Measurements from ENCODE around the gene ASB6.

Gene ASB6

DNA sequence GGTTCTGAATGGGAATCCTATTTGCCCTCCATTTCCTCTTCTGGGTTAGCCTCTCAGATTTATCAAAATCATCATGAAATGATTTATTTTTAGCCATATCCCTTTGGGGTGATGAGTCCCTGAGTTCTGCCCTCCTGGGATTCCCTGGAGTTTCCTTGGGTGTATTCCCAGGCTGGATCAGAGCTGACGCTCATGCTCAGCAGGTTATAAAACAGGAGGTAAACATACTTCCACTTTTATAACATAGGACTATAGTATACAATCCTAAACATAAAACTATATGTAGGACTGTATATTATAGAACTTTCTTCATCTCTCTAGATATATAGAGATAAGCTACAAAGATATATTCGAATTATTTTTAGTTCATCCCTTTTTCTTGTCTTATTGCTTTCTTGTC, 19.1 kb upstream of the ASB6 start:
- H3K4me1 ChIP-seq, result no peaks in the 10 kb centered on the region
- TF ChIP-seq, protein P1, sequence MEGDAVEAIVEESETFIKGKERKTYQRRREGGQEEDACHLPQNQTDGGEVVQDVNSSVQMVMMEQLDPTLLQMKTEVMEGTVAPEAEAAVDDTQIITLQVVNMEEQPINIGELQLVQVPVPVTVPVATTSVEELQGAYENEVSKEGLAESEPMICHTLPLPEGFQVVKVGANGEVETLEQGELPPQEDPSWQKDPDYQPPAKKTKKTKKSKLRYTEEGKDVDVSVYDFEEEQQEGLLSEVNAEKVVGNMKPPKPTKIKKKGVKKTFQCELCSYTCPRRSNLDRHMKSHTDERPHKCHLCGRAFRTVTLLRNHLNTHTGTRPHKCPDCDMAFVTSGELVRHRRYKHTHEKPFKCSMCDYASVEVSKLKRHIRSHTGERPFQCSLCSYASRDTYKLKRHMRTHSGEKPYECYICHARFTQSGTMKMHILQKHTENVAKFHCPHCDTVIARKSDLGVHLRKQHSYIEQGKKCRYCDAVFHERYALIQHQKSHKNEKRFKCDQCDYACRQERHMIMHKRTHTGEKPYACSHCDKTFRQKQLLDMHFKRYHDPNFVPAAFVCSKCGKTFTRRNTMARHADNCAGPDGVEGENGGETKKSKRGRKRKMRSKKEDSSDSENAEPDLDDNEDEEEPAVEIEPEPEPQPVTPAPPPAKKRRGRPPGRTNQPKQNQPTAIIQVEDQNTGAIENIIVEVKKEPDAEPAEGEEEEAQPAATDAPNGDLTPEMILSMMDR (IDR thresholded peaks at IDR 0.05), result no peak
- no peak overlapping the region for H3K4me3 ChIP-seq (ENCODE audit: low read depth, low read length)
- no peak overlapping the region for H2AFZ ChIP-seq
- H3K27me3 ChIP-seq (ENCODE audit: control insufficient read depth, insufficient read depth, low read length), result no peaks in the 10 kb centered on the region
- no peaks in the 10 kb centered on the region for H3K79me2 ChIP-seq
- no peaks in the 10 kb centered on the region for H3K9me3 ChIP-seq (ENCODE audit: control insufficient read depth, low read length)
- no peak overlapping the region for H3K9ac ChIP-seq
- H3K4me2 ChIP-seq (ENCODE audit: low read length), result no peak overlapping the region
- no peaks in the 10 kb centered on the region for H3K36me3 ChIP-seq (ENCODE audit: control insufficient read depth, insufficient read depth, low read length)
- no peak overlapping the region for H3K27ac ChIP-seq

DNA sequence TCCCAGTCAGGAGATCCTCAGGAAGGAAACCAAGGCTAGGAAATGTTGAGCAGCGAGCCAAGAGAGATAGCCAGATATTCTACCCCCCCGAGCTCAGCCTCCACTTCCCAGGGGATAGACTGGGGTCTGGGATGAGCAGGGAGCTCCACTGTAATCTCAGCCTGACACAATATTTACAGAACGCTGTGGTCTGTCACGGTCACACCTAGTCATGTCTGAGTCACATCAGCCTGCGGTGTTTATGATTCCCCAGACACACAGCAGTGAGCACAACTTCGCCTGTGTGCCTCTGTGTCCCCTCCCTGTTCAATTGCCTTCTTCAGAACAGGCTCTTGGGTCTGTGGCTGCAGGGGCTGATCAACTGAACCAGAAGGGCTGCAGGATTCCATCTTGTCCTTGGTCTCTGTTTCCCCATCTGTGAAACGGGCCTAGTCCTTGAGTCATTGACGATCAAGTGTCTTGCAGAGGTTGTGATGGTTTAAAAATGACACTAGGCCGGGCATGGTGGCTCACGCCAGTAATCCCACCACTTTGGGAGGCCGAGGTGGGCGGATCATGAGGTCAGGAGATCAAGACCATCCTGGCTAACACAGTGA, 14.9 kb upstream of the ASB6 start:
- H3K4me2 ChIP-seq (ENCODE audit: low read length), result no peak overlapping the region
- H3K36me3 ChIP-seq (ENCODE audit: control insufficient read depth, insufficient read depth, low read length), result no peaks in the 10 kb centered on the region
- H3K79me2 ChIP-seq, result no peaks in the 10 kb centered on the region
- no peak overlapping the region for H3K9ac ChIP-seq
- H2AFZ ChIP-seq, result no peak overlapping the region
- no peaks in the 10 kb centered on the region for H3K9me3 ChIP-seq (ENCODE audit: control insufficient read depth, low read length)
- H3K4me1 ChIP-seq, result no peaks in the 10 kb centered on the region
- no peak overlapping the region for H3K4me3 ChIP-seq (ENCODE audit: low read depth, low read length)
- H3K27ac ChIP-seq, result no peak overlapping the region
- no peaks in the 10 kb centered on the region for H3K27me3 ChIP-seq (ENCODE audit: control insufficient read depth, insufficient read depth, low read length)
- TF ChIP-seq, protein P1 (IDR thresholded peaks at IDR 0.05), result no peak

DNA sequence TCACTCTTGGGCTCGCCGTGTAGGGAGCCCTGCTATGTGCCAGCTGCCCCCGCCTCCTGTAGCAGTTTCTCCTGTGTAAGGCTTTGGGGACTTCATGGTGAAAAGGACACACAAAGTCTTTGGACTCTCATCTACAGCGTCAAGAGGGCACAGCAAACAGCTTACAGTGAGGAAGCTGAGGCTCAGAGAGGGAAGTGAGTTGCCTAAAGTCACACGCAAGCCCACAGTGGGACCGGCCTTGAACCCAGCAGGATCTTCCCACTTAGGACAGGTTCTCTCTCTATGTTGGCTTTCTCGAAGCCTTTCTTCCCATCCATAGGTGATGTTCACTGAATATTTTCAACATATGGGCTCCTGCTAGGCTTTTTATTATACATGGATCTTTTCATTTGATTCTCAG, 13.7 kb upstream of the ASB6 start:
- Histone ChIP-seq H3K4me2 (ENCODE audit: low read length) (no peak overlapping the region), H3K27ac (no peak overlapping the region), H3K36me3 (ENCODE audit: control insufficient read depth, insufficient read depth, low read length) (no peaks in the 10 kb centered on the region), H3K9ac (no peak overlapping the region), H3K27me3 (ENCODE audit: control insufficient read depth, insufficient read depth, low read length) (no peaks in the 10 kb centered on the region), H2AFZ (no peak overlapping the region), H3K4me3 (ENCODE audit: low read depth, low read length) (no peak overlapping the region), H3K9me3 (ENCODE audit: control insufficient read depth, low read length) (no peaks in the 10 kb centered on the region), H3K4me1 (no peaks in the 10 kb centered on the region), H3K79me2 (no peaks in the 10 kb centered on the region)
- TF ChIP-seq, protein P1 (IDR thresholded peaks at IDR 0.05), result no peak

DNA sequence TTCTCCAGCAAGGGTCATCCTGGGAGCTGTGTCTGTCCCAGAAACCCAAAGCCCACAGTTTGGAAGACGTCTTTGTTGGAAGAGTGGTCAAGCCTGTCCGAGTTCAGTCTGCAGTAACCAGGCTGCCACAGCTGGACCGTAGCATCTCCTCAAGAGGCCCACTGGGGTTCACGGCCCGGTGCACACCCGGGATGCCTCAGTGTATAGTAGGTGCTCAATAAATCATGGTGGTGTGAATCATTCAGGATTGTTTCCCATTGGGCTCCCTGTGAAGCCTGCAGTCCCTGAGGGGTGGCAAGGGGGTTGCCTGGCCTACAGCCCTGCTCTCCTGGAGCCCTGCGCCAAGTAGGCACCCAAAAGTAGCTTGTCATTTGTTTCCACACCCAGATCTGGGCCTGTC, 13.2 kb upstream of the ASB6 start:
- Histone ChIP-seq H3K36me3 (ENCODE audit: control insufficient read depth, insufficient read depth, low read length) (no peaks in the 10 kb centered on the region), H3K4me3 (ENCODE audit: low read depth, low read length) (no peak overlapping the region), H3K4me2 (ENCODE audit: low read length) (no peak overlapping the region), H2AFZ (no peak overlapping the region), H3K9ac (no peak overlapping the region), H3K4me1 (no peaks in the 10 kb centered on the region), H3K9me3 (ENCODE audit: control insufficient read depth, low read length) (no peaks in the 10 kb centered on the region), H3K79me2 (no peaks in the 10 kb centered on the region), H3K27me3 (ENCODE audit: control insufficient read depth, insufficient read depth, low read length) (no peaks in the 10 kb centered on the region), H3K27ac (no peak overlapping the region)
- TF ChIP-seq, protein P1 (IDR thresholded peaks at IDR 0.05), result no peak

DNA sequence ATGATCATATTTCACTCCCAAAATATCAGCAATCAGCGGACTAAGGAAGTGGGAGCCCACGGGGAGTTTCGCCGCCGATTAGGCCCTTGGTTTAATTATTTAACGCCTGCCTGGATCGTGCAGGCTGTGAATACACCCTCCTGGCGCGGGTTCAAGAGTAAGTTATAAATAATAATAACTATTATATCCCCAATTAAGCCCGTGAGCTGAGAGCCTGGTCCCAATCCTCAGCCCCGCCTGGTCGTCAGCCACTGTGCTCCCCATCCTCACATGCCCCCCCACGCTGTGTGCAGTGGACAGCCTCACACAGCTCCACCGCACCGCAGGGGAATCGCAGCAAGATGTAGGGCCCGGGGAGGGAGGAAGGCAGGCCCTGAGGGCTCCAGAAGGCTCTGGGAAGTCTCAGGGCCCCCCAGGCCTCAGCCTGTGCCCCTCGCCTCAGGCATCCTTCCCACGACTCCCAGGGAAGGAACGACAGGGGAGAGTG, 12.6 kb upstream of the ASB6 start:
- TF ChIP-seq, protein P1 (IDR thresholded peaks at IDR 0.05), result no peak
- H3K4me2 ChIP-seq (ENCODE audit: low read length), result no peak overlapping the region
- H2AFZ ChIP-seq, result no peak overlapping the region
- no peaks in the 10 kb centered on the region for H3K36me3 ChIP-seq (ENCODE audit: control insufficient read depth, insufficient read depth, low read length)
- no peaks in the 10 kb centered on the region for H3K4me1 ChIP-seq
- no peaks in the 10 kb centered on the region for H3K79me2 ChIP-seq
- H3K9me3 ChIP-seq (ENCODE audit: control insufficient read depth, low read length), result no peaks in the 10 kb centered on the region
- no peak overlapping the region for H3K27ac ChIP-seq
- H3K4me3 ChIP-seq (ENCODE audit: low read depth, low read length), result no peak overlapping the region
- no peaks in the 10 kb centered on the region for H3K27me3 ChIP-seq (ENCODE audit: control insufficient read depth, insufficient read depth, low read length)
- no peak overlapping the region for H3K9ac ChIP-seq

All from parathyroid adenoma (tissue), 2 donors.